ENCODE measurements around the gene CEBPG.
A peak's percentile ranks its signal among the peaks of the same experiment; 100 is the strongest.

Gene CEBPG

GRCh38 chr19:33382006-33382405 lies 8.5 kb downstream of the CEBPG start:
- no peak for DNase-seq

- no peak for DNase-seq
Observed at GRCh38 chr19:33382982-33383381, 9.5 kb downstream of the CEBPG start.

DNA sequence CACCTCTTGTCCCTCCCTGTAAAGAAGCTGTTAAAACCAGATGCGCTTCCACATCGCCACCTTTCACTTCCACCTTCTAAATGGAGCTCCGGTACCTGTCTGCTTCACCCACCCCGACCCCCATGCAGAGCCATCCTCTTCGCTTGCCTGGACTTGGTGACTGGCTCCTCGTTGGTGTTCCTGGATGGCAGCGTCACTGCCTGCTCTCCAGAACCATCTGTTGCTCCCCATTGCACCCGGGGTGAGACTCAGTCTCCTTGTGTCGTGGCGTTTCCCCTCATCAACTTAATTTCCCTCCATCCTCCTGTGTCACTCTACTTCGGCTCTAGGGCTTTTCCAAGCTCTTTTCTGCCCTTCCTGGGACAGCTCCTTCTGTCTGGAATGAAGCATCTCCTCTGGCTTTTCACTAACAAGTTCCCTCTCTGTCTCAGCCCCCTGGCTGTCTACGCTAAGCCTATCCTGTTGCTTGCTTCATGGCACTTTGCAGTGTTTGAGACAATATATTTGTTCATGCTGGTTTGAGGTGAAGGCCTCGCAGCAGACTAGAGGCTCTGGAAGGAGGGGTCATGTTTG lies 10.3 kb downstream of the CEBPG start:
- no peak for DNase-seq

DNA sequence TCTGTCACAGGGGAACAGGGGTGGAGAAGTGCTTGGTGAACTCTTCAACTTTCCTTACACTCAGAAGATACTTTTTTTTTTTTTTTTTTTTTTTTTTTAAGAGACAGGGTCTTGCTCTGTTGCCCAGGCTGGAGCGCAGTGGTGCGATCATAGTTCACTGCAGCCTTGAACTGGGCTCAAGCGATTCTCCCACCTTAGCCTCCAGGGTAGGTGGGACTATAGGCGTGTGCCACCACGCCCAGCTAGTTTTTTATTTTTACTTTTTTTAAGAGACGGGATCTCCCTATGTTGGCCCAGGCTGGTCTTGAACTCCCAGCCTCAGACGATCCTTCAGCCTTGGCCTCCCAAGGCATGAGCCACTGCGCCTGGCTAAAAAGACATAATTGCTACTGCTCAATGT lies 11.5 kb downstream of the CEBPG start:
- DNase-seq = no peak

DNA sequence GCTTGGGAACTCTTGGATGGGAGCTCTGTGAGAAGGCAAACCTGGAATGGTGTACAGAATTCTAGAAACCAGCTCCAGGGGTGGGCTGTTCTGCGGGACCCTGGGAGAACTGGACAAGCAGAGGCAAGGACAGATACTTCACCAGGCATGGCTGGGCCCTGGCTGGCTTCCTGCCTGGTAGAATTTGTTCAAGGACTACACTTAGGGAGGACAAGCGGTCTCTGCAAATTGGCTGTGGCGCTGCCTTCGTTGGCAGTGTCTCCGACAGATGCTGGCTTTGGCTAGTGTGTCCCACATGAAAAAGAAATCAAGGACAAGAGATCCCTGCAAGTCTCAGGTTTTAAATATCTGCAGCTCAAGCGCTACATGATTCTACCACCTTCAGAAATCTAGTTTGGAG lies 12.4 kb downstream of the CEBPG start:
- peak in 8 of 56 donors; percentile 7 to 38 (median 30) for DNase-seq

DNA sequence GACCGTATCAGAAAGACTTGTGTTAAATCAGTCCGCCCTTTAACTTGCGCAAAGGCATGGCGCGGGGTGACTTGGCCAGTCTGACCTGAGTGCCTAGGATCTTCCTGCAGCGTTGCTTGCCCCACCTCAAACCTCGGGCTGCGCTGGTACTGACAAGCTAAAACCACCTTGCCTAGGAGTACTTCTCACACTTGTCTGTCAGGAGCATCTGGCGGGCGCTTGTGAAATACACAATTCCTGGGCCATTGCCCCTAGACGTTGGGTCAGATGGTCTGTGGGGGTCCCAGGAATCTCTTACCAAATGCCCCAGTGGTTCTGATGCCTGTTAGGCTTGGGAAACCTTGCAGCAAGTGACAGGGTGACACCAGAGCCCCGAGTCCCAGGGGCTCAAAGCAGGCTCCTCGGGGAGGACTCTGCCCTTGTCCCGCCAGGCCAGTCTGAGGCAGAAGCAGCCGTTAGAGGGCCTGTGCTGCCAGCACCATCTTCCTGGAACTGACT lies 12.9 kb downstream of the CEBPG start:
- no peak for DNase-seq

DNA sequence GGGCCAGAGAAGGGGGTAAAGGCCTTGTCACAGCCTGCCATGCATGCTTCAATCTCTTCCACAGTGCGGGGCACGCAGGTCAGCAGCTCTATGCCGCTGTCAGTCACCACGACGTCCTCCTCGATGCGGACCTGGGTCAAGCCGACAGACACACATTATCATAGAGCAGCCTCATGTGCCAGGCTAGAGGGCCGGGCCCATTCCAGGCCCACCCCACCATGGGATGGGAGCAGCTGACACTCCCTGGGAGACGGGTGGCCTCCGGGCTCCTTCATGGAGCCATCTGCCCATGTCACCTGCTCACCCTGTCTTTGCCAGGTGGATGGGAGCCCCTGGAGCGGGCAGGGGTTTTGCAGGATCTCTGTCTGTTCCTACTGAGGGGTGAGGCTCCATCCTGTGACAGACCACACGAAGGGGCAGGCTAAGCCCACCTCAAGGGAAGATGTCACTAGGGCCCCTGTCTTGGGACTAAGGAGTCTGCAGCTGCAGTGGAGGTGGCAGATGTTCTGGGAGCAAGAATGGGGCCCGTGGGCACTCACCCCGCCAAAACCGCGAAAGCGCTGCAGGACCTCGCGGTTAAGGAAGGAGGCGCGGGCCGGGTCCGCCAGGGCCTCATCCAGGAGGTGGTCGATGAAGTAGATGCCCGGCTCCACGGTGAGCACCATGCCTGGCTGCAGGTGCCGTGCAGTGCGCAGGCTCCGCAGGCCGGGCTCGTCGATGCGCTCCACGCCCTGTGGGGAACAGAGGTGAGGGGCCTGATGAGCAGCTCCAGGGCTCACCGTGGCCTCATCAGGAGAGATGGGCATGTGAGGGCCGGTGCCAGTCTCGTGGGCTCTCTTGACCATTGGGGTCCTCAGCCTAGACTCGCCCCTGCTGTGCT lies 14.1 kb downstream of the CEBPG start:
- DNase-seq = no peak

GRCh38 chr19:33388231-33388724 lies 14.8 kb downstream of the CEBPG start:
- DNase-seq = peak in 10 of 56 donors; percentile 17 to 70 (median 38)

DNA sequence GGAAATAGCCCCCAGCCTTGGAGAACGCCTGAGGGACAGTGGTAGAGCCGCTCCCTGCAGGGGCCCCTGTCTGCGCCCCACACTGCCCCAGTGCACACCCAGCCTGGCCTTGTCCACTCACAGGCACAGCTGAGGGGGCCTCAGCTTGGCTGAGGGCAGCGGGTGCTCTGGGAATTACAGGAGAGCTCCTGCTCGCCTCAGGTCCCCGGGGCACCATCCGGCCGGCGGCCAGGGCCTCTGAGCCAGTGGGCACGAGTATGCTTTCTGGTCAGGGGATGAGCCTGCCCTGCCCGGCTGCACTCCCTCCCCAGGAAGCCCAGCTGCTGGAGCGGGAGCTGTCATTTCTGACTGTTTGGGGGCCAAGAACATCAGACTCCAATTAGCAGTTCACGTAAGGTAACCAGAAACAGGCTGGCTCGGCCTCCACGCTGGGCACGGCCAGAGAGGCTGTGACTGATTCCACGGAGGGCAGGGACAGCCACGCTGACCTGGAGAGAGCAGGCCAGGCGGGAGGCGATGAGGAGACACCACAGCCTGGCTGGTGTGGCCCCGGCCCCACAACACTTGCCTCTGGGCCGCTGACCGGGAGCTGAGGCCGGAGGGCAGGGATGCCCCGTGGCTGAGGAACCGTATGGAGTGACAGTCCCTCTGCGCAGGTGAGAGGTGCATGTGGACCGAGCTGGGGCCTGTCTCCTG lies 15.4 kb downstream of the CEBPG start:
- DNase-seq = peak in 3 of 56 donors; percentile 10 to 48 (median 18)

- DNase-seq = peak in 1 of 56 donors; percentile 52
Observed at GRCh38 chr19:33389421-33390100, 16.1 kb downstream of the CEBPG start.

DNA sequence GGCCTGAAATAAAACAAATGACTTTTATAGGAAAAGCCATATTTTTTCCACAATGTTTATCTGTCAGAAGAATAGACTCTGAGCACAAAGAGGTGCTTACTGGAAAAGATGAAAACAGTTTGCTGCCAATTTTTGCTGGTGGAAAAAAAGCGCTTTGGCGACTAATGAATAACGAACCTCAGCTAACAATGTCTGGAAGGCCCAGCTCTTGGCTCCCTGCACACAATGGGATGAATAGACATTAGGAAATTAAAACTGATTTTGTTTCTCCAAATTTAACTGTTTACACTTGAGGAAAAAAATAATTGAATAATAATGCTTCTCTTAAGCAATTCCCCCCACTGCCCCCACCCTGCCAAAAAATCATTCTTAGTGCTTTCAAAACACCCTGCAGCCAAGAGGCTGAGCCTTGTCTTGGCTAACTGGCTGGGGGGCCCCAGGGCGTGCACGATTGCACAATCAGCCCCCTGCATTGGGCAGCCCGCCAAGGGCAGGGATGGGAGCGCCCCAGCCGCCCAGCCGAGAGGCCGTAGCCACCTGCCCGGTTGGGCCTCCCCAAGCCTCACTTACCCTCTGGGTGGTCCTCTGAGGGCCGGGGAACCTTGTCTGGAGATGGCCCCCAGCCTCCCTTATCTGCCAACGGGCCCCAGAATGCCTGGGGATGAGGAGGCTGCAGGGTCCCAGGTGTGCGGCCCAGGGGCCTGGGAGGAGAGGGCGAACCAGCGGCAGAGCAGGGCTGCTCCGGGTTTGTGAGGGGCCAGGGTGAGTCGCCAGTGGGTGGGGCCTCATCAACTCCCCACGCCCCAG lies 16.8 kb downstream of the CEBPG start:
- peak in 8 of 56 donors; percentile 16 to 61 (median 38) for DNase-seq

GRCh38 chr19:33390908-33391630 lies 17.6 kb downstream of the CEBPG start:
- DNase-seq = no peak

DNA sequence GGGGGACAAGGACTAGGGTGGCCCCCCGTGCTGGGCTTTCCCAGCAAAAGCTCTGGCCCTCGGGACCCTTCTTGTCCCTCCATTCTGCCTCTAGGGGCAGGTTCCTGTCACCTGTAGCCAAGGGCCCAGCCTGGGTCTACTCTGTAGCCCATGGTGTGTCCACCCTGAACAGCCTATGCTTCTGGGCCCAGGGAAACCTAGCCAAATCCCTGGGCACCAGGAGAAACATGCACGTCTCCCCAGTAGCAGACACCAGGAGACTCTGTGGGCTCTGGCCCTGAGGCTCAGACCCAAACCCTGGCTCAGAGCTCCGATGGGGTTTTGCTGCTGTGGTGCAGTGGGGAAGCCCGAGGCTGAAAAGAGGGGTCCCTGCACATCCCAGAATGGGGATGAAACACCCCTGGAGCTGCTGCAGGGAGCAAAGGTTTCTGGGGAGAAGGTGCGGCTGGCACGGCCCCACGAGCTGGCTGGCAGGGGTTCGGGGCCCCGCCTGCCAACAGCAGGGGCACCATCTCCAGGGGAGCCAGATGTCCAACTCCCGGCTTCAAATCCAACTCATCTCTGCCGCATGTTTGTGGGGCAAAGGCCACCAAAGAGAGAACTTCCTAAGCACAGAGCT lies 18.2 kb downstream of the CEBPG start:
- DNase-seq = no peak

DNA sequence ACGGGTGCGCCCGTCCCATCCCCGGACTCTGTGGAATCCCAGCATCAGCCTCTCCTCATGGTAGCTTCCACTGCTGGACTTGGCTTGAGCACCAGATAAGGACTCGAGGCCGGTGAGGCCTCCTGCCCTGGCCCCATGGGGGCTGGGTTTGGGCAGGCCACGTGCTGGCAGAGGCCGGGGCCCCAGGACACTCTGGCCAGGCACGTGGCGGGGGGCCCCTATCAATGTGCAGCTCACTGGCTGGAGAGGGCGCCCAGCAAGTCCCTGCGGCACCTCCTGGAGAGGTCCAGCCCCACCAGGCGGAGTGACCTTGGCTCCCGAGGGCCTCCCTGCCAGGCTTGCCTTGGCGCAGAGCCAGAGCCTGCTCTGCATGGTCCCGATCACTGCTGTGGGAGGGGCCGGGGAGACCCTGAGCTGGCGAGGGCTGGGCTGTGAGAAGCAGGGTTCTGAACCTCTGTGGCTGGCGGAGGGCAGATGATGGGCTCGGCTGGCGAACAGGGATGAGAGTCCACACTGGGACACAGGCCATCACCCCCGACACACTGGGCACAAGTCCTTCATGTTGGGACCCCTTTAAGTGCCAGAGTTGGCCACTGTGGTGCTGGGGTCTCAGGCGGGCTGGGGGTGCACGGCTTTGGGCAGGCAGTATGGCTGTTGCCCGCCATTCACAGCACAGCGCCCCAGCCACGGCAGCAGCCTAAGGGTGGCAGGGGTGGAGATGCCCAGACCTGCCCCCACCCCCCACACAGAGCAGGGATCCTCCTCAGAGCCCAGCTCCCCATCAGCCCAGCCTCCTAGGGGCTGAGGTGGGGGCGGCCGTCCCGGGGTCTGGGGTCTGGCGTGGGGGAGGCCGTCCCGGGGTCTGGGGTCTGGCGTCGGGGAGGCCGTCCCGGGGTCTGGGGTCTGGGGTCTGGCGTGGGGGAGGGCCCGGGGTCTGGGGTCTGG lies 19.1 kb downstream of the CEBPG start:
- peak in 1 of 56 donors; percentile 55 for DNase-seq

DNA sequence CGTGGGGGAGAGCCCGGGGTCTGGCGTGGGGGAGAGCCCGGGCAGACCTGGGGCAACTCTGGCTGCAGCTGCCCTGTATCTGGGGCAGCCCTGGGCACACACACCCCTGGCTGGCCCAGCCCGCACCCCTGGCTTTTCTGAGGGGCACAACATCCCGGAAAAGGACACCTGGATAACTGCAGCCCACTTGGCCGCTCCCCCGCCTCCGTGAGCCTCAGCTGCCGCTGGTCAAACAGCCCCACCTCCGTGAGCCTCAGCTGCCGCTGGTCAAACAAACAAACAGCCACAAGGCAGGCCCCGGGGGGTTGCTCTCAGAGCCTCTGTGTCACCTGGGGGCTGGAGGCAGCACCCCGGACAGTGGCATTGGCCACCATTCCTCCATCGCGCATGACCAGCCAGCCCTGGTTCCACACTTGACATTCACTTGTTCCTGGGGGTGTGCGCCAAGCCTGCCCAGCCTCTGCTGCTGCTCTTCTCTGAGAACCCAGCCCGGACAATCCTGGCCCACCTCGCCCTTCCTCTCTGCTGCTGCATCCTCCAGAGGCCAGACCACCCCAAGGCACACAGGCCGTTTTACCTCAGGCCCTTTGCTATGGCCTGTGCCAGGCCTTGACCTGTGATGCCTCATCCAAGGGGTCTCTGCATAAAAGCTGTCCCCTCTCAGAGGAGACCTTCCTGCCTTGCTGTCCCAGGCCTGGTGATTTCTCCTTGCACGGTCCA lies 19.9 kb downstream of the CEBPG start:
- DNase-seq = no peak

DNA sequence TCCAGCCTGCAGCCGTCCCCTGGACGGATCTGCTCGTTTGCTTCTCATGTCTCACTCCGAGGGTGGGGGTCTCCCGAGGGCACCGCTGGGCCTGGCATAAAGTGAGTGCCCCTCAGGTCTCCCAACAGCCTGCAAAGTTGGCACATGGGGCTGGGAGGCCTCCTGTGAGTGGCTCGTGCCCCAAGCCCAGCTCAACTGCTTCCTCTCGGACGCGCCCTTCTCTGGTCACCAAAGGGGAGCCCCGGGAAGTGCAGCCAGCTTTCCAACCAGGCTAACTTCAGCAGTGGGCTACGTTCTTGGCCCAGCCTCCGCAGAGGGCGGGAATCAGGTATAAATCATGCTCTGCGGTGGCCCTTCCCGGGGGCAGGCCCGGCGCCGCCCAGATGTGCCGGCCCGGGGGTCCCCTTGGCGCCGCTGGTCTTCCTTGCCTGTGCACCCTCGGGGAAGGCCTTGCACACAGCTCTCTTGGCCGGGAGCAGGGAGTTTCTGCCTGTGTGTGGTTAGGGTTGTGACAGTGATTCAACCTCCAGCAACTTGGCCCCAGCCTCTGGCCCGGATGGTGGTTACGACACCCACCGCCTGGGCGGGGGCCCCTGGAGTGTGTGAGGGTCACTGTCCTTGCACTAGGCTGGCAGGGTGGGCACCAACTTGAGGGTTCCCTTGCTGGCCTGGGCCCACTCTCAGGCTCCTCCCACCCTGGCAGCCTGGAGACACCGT lies 20.7 kb downstream of the CEBPG start:
- DNase-seq = no peak
